ENCODE measurements around the gene EFNA5. TPM values are rescaled to one million over a fixed set of nuclear protein-coding genes. Genes with fewer than 3 reads are reported as not detected.

Gene EFNA5
- total and polyA plus RNA-seq, 10 of the 15 experiments (the other 5 are each of a cell fraction or from before 2014, with no cell fraction given) = 0.19 to 12.6 (median 3.9) TPM

DNA sequence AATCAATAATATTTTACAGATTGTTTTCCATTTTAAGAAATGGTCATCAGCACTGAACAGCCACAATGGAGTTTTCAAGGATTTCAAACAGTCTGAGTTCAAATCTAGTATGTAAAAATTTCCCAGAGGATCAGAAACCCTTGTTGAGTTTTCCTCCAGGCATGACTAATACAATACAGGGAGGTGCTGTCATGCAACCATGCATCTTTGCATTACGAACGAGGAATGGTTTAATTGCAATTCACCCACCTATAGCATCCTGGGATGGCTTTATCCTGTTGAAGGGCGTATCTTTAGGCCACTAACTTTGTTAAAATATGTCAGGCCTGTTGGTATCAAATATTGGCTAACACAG is 196.4 kb downstream of the EFNA5 start:
- in situ Hi-C loops (cut with MboI) = no loop called here
- FAIRE-seq (no peak), ATAC-seq (no peak), DNase-seq (ENCODE audit: low read depth, low spot score) (no peak)
- intact Hi-C loops (cut with micrococcal nuclease; ENCODE audit: unreplicated experiment) = loop anchor here (2.0 kb wide), 1 partner anchor 86 kb away; no protein-coding TSS in a partner anchor
- POLR2A ChIA-PET = interaction anchor here (1.2 kb wide), 1 partner anchor 97 kb away, joined by 7 read pairs; no protein-coding TSS in a partner anchor
- 93% methylated on average over 3 of the region's 3 CpGs for WGBS (ENCODE audit: insufficient coverage, insufficient replicate concordance, low lambda C conversion rate, missing lambda C conversion rate)
- SMC1A ChIA-PET (ENCODE audit: uncharacterized antibody, unreplicated experiment) = interaction anchor here (0.7 to 4.6 kb wide), 12 partner anchors 8 to 110 kb away, joined by 3 to 53 read pairs (median 4); no protein-coding TSS in a partner anchor
- H2AFZ ChIP-seq (ENCODE audit: control insufficient read depth, low read depth, low read length) = no peak overlapping the region
- H3K4me2 ChIP-seq (ENCODE audit: control insufficient read depth, insufficient read depth) = no peak overlapping the region
- H3K9ac ChIP-seq (ENCODE audit: control insufficient read depth, insufficient read depth, low read length) = no peak overlapping the region
- H3K27ac ChIP-seq (ENCODE audit: control insufficient read depth, insufficient read depth) = no peak overlapping the region
- peaks cover 2% of the 10 kb centered on the region for H3K79me2 ChIP-seq (ENCODE audit: control insufficient read depth, insufficient read depth, low read length)
- no peak for TF ChIP-seq FOXK2 (IDR thresholded peaks at IDR 0.05)
- no peak for TF ChIP-seq KDM1A (IDR thresholded peaks at IDR 0.05; ENCODE audit: borderline replicate concordance)
- TF ChIP-seq TARDBP (IDR thresholded peaks at IDR 0.05; ENCODE audit: borderline replicate concordance) = no peak
- TF ChIP-seq RELA (IDR thresholded peaks at IDR 0.05; ENCODE audit: borderline replicate concordance, partially characterized antibody) = no peak
- TF ChIP-seq, protein P1, sequence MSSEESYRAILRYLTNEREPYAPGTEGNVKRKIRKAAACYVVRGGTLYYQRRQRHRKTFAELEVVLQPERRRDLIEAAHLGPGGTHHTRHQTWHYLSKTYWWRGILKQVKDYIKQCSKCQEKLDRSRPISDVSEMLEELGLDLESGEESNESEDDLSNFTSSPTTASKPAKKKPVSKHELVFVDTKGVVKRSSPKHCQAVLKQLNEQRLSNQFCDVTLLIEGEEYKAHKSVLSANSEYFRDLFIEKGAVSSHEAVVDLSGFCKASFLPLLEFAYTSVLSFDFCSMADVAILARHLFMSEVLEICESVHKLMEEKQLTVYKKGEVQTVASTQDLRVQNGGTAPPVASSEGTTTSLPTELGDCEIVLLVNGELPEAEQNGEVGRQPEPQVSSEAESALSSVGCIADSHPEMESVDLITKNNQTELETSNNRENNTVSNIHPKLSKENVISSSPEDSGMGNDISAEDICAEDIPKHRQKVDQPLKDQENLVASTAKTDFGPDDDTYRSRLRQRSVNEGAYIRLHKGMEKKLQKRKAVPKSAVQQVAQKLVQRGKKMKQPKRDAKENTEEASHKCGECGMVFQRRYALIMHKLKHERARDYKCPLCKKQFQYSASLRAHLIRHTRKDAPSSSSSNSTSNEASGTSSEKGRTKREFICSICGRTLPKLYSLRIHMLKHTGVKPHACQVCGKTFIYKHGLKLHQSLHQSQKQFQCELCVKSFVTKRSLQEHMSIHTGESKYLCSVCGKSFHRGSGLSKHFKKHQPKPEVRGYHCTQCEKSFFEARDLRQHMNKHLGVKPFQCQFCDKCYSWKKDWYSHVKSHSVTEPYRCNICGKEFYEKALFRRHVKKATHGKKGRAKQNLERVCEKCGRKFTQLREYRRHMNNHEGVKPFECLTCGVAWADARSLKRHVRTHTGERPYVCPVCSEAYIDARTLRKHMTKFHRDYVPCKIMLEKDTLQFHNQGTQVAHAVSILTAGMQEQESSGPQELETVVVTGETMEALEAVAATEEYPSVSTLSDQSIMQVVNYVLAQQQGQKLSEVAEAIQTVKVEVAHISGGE (CRISPR knock-in tag; IDR thresholded peaks at IDR 0.05) = no peak
- no peak for TF ChIP-seq ZNF274 (IDR thresholded peaks at IDR 0.05; ENCODE audit: insufficient read depth, insufficient read length)
- TF ChIP-seq RB1 (IDR thresholded peaks at IDR 0.05; ENCODE audit: borderline replicate concordance) = no peak
- TF ChIP-seq SREBF1 (IDR thresholded peaks at IDR 0.05; ENCODE audit: low read length) = no peak
- no peak for TF ChIP-seq SUPT20H (IDR thresholded peaks at IDR 0.05; ENCODE audit: borderline replicate concordance, control insufficient read depth, low read depth, low read length)
- TF ChIP-seq SKIL (IDR thresholded peaks at IDR 0.05; ENCODE audit: low read depth, poor library complexity, severe bottlenecking) = no peak
- RAD21 ChIA-PET (ENCODE audit: unreplicated experiment) = interaction anchor here (0.9 to 5.4 kb wide), 9 partner anchors 14 to 370 kb away, joined by 3 to 40 read pairs (median 4); no protein-coding TSS in a partner anchor
- H3K4me3 ChIP-seq = no peak overlapping the region
- no TSS peak for BruUV-seq (replicated peaks)
- no peaks in the 10 kb centered on the region for H4K20me1 ChIP-seq (ENCODE audit: control insufficient read depth, insufficient read depth)
- no peaks in the 10 kb centered on the region for H3K9me3 ChIP-seq (replicated peaks; ENCODE audit: control insufficient read depth, insufficient read depth, low read length)
- CTCF ChIA-PET = interaction anchor here (0.9 to 1.3 kb wide), 4 partner anchors 8 to 98 kb away, joined by 3 to 6 read pairs (median 5); no protein-coding TSS in a partner anchor
- H3K36me3 ChIP-seq (ENCODE audit: control insufficient read depth in 2 of 2, insufficient read depth in 2 of 2, low read length in 1 of 2) = no peaks in the 10 kb centered on the region
- no peaks in the 10 kb centered on the region; a peak in 1 of 4 replicates for H3K27me3 ChIP-seq (replicated peaks in 1 of 2; ENCODE audit: control insufficient read depth in 2 of 2, insufficient read depth in 2 of 2, low read length in 1 of 2)
- H3K4me1 ChIP-seq (ENCODE audit: control insufficient read depth, insufficient read depth, low read length) = peaks cover 23% of the 10 kb centered on the region
